Gastrocnemius medialis (tissue), 4 donors: Measurements from ENCODE around the gene SERPINA5. TPM values are rescaled to one million over a fixed set of nuclear protein-coding genes. Genes with fewer than 3 reads are reported as not detected.

Source experiments
- ATAC-seq, 2 donors: fragments of 150-250 bp; one replicate each; pipeline ENCODE4 v1.9.1; 2016
- DNase-seq, 2 donors: peaks; one replicate each; pipeline ENCODE4 v3.0.0-alpha.2; 2019
- H3K27ac ChIP-seq, 4 donors: fragments of 200-600 bp; sonication (generic); 1 replicate in 1 of 4; 2 replicates in 3 of 4; pipeline ENCODE4 v1.5.1; 2016 to 2018; ENCODE audit warnings: mild to moderate bottlenecking in 2 of 4, moderate library complexity in 1 of 4
- H3K27me3 ChIP-seq, 3 donors: fragments of 200-600 bp; sonication (generic) in 2 of 3; 1 replicate in 1 of 3; 2 replicates in 2 of 3; pipeline versions ENCODE4 v1.5.1 to v1.6.0; 2016 to 2019; ENCODE audit warnings: mild to moderate bottlenecking in 1 of 3, moderate library complexity in 1 of 3
- H3K36me3 ChIP-seq, 2 donors: fragments of 200-600 bp; sonication (generic) in 1 of 2; one replicate each; pipeline ENCODE4 v1.5.1; 2017 to 2018
- H3K4me1 ChIP-seq, 2 donors: fragments of 200-600 bp; sonication (generic) in 1 of 2; one replicate each; pipeline ENCODE4 v1.5.1; 2016 to 2017; ENCODE audit warnings: mild to moderate bottlenecking in 2 of 2
- H3K4me3 ChIP-seq, 4 donors: fragments of 200-600 bp; sonication (generic) in 3 of 4; 1 replicate in 1 of 4; 2 replicates in 3 of 4; pipeline ENCODE4 v1.5.1; 2016 to 2019; ENCODE audit warnings: mild to moderate bottlenecking in 2 of 4
- H3K9me3 ChIP-seq, 3 donors: fragments of 200-600 bp; sonication (generic) in 2 of 3; 1 replicate in 1 of 3; 2 replicates in 2 of 3; pipeline ENCODE4 v1.5.1; 2016 to 2019
- CTCF ChIP-seq, 5 experiments: fragments of 450-650 bp in 3 of 5; fragments of 200-600 bp in 2 of 5; sonication (generic) in 2 of 5; IDR thresholded peaks in 4 of 5; conservative IDR thresholded peaks in 1 of 5; 1 replicate in 4 of 5; 2 replicates in 1 of 5; pipeline ENCODE4 v1.5.1; 2016 to 2019; ENCODE audit warnings: antibody characterized with exemption in 5 of 5, mild to moderate bottlenecking in 3 of 5, moderate library complexity in 3 of 5
- POLR2A ChIP-seq, 2 donors: fragments of 450-650 bp; IDR thresholded peaks; one replicate each; pipeline ENCODE4 v1.6.1; 2017; ENCODE audit warnings: antibody characterized with exemption in 2 of 2, mild to moderate bottlenecking in 2 of 2, moderate library complexity in 2 of 2
- in situ Hi-C, 4 donors: fragments of 200-750 bp; cut with MboI; loops; one replicate each; pipeline versions ENCODE4 v1.15.0 to v1.8.0; 2017; ENCODE audit warnings: low sequenced_read_pairs in 4 of 4
- intact Hi-C: fragments of 100-400 bp; cut with DNase I; formaldehyde crosslinking; loops from one replicate; pipeline ENCODE4 v1.15.1; 2023; ENCODE audit warnings: low total_unique reads
- total RNA-seq, 4 donors: library from RNA; depleted of rRNA; stranded (reverse); fragments of >200 nt; gene quantifications; one replicate each; pipeline versions ENCODE4 v1.1.0 to v1.2.3, GENCODE V29; 2016

The SERPINA5 gene
- total RNA-seq, 4 donors from 2014 or later: 1.8 to 63.2 (median 19.8) TPM

- Histone ChIP-seq H3K36me3 (no peaks in the 10 kb centered on the region), H3K4me3 (no peak overlapping the region), H3K4me1 (no peaks in the 10 kb centered on the region), H3K27me3 (no peaks in the 10 kb centered on the region), H3K9me3 (no peaks in the 10 kb centered on the region), H3K27ac (no peak overlapping the region)
- ATAC-seq (no peak), DNase-seq (no peak)
- TF ChIP-seq POLR2A (IDR thresholded peaks at IDR 0.05) (no peak), CTCF (IDR thresholded peaks at IDR 0.05 in 4 of 5, conservative IDR thresholded peaks at IDR 0.05 in 1 of 5) (no peak)
- intact Hi-C loops: no loop called here
- in situ Hi-C loops: no loop called here
These were observed 50.5 kb downstream of the SERPINA5 start for GRCh38 chr14:94631536-94632304.

- no peaks in the 10 kb centered on the region for H3K36me3 ChIP-seq
- H3K4me1 ChIP-seq: no peaks in the 10 kb centered on the region
- in situ Hi-C loops: no loop called here
- no peaks in the 10 kb centered on the region for H3K27me3 ChIP-seq
- ATAC-seq (no peak), DNase-seq (no peak)
- TF ChIP-seq POLR2A (IDR thresholded peaks at IDR 0.05): no peak
- no peak for TF ChIP-seq CTCF (IDR thresholded peaks at IDR 0.05 in 4 of 5, conservative IDR thresholded peaks at IDR 0.05 in 1 of 5)
- H3K9me3 ChIP-seq: no peaks in the 10 kb centered on the region
- H3K27ac ChIP-seq: no peak overlapping the region
- intact Hi-C loops: no loop called here
- H3K4me3 ChIP-seq: no peak overlapping the region
These were observed 51.0 kb downstream of the SERPINA5 start for GRCh38 chr14:94632305-94632590.

- no peak overlapping the region for H3K27ac ChIP-seq
- DNase-seq (no peak), ATAC-seq (no peak)
- H3K9me3 ChIP-seq: no peaks in the 10 kb centered on the region
- in situ Hi-C loops (no loop called here), intact Hi-C loops (no loop called here)
- no peaks in the 10 kb centered on the region for H3K27me3 ChIP-seq
- no peaks in the 10 kb centered on the region for H3K36me3 ChIP-seq
- H3K4me1 ChIP-seq: no peaks in the 10 kb centered on the region
- no peak overlapping the region for H3K4me3 ChIP-seq
- TF ChIP-seq CTCF (IDR thresholded peaks at IDR 0.05 in 4 of 5, conservative IDR thresholded peaks at IDR 0.05 in 1 of 5): no peak
- TF ChIP-seq POLR2A (IDR thresholded peaks at IDR 0.05): no peak
These were observed 51.9 kb downstream of the SERPINA5 start for GRCh38 chr14:94633121-94633520.

- Histone ChIP-seq H3K4me3 (no peak overlapping the region), H3K27ac (no peak overlapping the region), H3K27me3 (no peaks in the 10 kb centered on the region), H3K36me3 (no peaks in the 10 kb centered on the region), H3K9me3 (no peaks in the 10 kb centered on the region), H3K4me1 (no peaks in the 10 kb centered on the region)
- intact Hi-C loops: no loop called here
- TF ChIP-seq CTCF (IDR thresholded peaks at IDR 0.05 in 4 of 5, conservative IDR thresholded peaks at IDR 0.05 in 1 of 5): no peak
- no peak for TF ChIP-seq POLR2A (IDR thresholded peaks at IDR 0.05)
- in situ Hi-C loops: no loop called here
- ATAC-seq (no peak), DNase-seq (no peak)
These were observed 53.9 kb downstream of the SERPINA5 start for GRCh38 chr14:94635154-94635553.
